ENCODE data around the gene BHLHE40.

DNA sequence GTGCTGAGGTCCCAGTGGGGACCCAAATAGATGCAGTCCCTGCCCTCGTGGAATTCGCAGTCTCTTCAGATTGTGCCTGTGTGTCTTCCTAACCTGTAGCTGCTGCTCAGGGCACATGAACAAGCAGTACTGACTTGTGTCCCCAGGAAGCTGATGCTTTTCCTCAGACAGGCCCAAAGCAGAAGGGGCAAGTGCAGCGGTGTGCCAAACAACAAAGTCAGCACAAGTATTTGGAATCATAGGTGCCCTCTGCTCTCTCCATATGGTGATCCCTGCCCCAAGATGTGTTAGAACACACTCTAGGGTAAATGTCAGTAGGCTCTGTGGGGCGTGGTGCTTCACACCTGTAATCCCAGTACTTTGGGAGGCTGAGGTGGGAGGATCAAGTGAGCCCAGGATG, 21.9 kb downstream of the BHLHE40 start:
- TF ChIP-seq EZH2 (IDR thresholded peaks at IDR 0.05; ENCODE audit: borderline replicate concordance, low read depth, low read length, severe bottlenecking) = no peak
- TF ChIP-seq, protein P1, sequence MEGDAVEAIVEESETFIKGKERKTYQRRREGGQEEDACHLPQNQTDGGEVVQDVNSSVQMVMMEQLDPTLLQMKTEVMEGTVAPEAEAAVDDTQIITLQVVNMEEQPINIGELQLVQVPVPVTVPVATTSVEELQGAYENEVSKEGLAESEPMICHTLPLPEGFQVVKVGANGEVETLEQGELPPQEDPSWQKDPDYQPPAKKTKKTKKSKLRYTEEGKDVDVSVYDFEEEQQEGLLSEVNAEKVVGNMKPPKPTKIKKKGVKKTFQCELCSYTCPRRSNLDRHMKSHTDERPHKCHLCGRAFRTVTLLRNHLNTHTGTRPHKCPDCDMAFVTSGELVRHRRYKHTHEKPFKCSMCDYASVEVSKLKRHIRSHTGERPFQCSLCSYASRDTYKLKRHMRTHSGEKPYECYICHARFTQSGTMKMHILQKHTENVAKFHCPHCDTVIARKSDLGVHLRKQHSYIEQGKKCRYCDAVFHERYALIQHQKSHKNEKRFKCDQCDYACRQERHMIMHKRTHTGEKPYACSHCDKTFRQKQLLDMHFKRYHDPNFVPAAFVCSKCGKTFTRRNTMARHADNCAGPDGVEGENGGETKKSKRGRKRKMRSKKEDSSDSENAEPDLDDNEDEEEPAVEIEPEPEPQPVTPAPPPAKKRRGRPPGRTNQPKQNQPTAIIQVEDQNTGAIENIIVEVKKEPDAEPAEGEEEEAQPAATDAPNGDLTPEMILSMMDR (IDR thresholded peaks at IDR 0.05; ENCODE audit: borderline replicate concordance, extremely low read depth, low read length, poor library complexity, severe bottlenecking) = no peak

Data from DND-41 (cell line).